HG02623 (cell line): ENCODE results near the gene PAPPA.

Source experiments
- ATAC-seq: cut with Tn5 transposase; IDR thresholded peaks from one replicate; pipeline ENCODE4 v1.9.1; 2021; ENCODE audit warnings: moderate library complexity; ENCODE audit not compliant: unreplicated experiment

The PAPPA gene

GRCh38 chr9:116337015-116337414, 183.4 kb downstream of the PAPPA start:
- ATAC-seq: no peak

- no peak for ATAC-seq
Observed at GRCh38 chr9:116340270-116340669, 186.7 kb downstream of the PAPPA start.

- ATAC-seq: no peak
Observed at GRCh38 chr9:116342061-116342460, 188.5 kb downstream of the PAPPA start.

DNA sequence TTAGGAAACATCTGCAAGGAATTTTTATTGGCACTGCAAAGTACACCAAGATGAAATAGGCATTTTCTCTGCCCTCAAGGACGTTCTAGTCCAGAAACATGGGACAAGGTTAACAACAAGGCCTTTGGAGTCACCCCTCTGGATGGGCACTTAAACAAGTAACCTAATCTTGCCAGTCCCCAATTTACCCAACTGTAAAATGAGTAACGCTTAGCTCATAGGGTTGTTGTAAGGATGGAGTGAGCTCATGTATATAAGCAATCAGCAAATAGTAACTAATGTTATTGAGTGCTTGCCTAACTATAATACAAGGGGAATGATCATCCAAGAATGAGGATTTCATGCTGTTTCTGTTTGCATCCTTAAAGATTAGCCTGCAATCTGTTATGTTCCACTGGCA, 189.3 kb downstream of the PAPPA start:
- no peak for ATAC-seq

GRCh38 chr9:116344416-116344815, 190.8 kb downstream of the PAPPA start:
- no peak for ATAC-seq

GRCh38 chr9:116345393-116345792, 191.8 kb downstream of the PAPPA start:
- no peak for ATAC-seq

GRCh38 chr9:116345817-116346216, 192.2 kb downstream of the PAPPA start:
- ATAC-seq: no peak

DNA sequence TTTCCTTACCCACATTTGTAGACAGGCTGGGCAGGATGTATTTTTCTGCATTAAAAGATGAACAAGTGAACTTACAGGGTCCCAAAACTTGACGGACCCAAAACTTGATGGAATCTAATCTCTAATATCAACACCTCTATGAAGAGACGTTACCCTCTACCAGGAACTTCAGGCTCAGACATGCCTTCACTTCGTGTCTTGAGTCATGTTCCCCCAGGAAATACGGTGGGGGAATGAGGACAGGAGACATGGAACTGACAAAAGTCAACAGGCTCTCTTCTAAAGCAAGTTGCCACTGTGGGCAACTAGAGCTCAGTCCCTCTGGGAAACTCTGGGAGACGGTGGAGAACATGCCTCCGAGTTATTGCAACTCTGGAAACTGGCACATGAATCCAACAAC, 196.1 kb downstream of the PAPPA start:
- no peak for ATAC-seq

DNA sequence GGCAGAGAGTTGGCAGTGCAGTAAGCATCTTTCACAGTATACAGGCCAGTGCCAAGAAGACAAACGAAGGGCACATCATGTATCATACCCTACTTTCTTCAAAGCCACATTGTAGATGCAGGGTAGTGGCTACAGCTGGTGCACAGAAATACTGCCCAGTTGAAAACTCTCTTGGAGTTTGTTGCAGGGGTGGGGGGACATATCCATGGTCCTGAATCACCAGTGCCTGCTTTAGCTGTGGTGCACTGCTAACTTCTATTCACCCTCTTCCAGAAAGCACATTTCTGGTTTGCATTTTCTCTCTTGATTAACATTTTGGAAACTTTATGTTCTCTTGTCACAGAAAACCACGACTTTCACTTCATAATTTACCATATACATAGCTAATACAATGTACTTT, 196.6 kb downstream of the PAPPA start:
- no peak for ATAC-seq

DNA sequence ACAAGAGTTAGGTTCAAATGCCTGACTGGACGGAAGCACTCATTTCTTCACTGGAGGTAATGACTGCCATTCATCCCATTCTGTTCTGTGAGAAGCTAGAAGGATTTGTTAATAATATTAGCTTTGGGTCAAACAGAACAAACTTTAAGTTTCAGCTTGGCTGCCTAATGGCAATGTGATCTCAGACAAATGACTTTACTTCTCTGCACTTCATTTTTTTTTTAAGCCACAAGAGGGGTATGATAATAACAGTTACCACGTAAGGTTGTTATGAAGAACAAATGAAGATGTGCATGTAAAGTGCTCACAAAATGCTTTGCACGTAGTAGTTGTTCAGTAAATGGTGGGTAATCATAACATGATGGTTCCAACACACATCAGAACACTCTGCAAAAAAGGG, 199.4 kb downstream of the PAPPA start:
- no peak for ATAC-seq

DNA sequence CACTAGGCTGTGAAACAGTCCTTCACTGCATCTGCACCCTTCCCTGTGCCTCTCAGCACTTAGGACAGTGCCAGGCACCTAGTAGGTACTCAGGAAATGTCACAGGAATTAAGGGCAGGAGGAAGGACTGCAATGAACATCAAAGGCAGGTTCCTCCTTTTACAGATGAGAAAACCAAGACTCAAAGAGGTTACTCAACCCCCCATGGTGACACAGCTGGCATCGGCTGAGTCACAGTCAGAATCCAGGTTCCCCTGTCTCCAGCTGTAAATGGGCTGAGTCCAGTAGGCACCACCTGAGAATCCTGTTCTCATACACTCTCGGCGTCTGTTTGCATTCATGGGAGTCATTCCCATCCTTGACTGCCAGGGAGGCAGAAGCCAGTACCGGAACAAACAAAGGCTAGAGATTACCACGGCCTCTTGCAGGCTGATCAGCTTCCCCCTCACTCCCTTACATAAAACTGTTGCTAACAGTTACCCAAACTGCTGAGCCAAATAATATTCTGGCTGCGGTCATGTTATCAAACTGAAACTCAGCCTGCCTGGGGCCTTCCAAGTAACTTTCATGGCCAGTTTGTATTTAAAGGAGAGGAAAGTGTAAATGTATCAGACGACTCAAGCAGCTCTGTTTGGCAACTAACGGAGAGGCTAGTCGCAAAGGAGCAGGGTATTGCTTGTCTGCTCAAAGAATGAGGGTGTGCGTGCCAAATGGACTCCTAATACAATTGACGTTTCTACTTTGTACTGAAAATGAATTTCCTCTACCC, 201.7 kb downstream of the PAPPA start:
- ATAC-seq: no peak

DNA sequence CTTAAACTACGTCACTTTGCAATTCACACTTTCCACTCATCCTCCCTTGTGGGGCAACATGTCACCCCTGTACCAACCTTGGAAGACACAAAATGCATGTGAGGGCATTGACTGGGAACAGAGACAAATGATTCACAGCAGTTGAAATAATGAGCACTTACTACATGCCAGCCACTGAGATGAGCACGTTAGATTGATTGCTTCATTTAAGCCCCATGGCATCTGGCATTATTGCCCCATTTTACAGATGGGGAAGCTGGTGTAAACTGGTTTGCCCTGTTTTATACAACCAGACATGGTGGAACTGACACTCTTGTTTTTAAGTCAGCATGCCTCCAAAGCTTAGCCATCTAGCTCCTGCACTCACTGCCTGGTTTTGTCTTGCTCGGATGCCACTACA, 204.7 kb downstream of the PAPPA start:
- no peak for ATAC-seq

- no peak for ATAC-seq
Observed at GRCh38 chr9:116360016-116360415, 206.4 kb downstream of the PAPPA start.

GRCh38 chr9:116360989-116361388, 207.4 kb downstream of the PAPPA start:
- ATAC-seq: no peak

- no peak for ATAC-seq
Observed at GRCh38 chr9:116361547-116361946, 208.0 kb downstream of the PAPPA start.

DNA sequence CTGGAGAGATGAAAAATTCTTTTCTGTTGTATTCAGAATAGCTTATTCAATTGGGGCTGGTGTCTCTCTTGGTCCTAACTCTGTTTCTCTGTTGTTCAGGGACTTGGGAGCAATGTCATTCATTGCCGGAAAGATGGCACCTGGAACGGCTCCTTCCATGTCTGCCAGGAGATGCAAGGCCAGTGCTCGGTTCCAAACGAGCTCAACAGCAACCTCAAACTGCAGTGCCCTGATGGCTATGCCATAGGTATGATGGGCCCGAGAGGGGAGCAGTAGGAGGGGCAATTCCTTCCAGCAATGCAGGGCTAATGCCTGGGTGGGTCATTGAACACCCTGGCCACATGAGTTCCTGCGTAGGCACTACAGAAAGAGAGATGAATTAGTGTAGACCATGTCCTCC, 208.9 kb downstream of the PAPPA start:
- ATAC-seq: no peak

DNA sequence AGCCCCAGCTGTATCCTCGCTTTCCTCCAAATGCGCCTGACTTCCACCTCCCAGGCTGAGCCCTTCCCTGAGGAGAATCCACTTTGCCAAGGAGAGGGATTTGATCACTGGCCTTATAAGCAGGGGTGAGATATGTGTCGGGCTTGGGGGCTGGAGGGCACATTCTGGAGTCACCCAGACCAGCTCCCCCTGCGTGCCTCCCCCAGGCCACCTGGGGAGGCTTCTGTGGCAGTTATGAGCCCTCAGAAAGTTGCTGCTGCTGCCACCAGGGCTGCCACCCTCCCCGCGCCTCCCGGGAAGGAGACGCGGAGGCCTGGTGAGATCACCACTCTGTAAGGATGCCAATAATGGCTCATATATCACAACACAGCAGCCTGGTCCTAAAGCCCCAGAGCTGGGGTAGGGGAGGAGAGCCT, 211.5 kb downstream of the PAPPA start:
- no peak for ATAC-seq

DNA sequence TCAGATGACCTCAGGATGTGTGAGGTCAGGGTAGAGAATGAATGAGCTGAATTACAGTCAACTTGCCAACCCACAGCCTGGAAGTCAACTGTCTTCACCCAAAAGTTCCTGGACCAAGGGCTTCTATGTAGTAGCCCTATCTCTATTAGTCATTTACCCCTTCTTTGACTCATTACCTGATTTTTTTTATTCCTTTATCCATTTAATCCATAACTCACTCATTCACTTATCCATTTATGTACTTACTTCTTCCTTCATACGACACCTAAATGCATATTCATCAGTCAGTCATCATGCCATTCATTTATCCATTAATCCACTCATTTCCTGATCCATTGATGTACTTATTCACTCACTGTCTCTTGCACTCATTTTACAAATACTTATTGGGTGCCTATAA, 212.7 kb downstream of the PAPPA start:
- ATAC-seq: no peak

DNA sequence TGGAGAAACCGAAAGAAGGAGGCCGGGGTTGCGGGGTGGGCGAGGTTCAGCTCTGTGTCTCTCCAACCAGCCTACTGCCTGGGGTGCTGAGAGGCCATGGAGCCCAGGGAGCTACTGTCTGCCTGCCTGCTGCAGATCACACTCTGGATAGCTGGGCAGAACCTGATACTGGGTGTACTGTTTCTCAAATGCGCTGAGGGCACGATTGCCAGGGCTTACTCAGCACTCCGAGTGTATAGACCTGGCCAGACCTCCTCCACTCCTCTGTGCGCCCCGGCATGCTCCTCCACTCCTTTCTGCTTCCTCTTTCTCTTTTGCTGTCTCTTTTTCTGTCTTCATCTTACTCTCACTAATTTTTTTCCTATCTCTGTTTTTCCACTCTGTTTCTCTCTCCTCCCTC, 215.1 kb downstream of the PAPPA start:
- ATAC-seq: no peak

DNA sequence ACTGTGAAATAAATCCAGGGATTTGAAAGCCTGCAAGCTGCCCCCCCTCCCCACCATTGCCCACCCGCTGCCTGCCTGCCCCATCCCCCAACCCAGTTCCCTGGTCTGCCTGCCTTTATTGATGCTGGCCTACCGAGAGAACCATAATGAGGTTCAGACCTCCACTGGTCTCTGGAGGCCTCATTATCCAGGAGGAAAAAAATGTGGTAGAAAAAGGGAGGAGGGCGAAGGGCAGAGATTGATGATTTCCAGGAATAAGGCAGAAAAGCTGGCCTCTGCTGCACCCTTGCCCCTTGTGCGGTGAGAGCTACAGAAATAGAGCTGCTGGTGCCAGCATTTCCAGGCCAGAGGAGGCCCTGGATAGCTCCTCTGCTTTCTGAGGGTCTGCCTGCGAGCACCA, 216.1 kb downstream of the PAPPA start:
- no peak for ATAC-seq

GRCh38 chr9:116370556-116370955, 217.0 kb downstream of the PAPPA start:
- ATAC-seq: no peak

DNA sequence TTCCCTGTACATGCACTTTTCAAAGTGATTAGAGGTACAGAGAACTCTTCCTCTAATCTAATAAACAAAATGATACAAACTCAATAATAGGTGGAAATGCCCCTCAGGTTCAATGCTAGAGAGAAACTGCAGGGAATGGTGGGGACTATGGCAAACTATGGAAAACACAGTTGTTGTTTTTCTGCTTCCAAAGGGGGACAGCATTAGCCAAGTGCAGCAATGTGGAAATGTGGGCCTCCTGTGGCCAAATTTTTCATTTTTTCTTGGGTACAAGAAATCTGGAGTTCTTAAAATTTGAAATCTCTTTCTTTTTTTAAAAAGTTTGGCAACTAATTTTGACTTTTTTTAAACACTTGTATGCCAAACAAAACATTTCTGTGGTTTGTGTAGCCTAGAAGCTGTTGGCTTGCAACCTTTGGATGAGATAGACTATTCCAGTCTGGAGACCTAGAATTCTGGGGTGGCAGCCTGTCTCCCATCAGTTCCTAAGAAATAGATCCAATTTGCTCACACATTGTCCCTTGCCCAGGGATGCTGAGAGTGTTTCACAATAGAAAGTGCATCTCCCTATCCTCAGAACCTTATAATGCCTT, 218.6 kb downstream of the PAPPA start:
- ATAC-seq: no peak

GRCh38 chr9:116372786-116373185, 219.2 kb downstream of the PAPPA start:
- ATAC-seq: no peak
